T-helper 9 cell (primary cell): ENCODE results near the gene TPH2.
A peak's percentile ranks its signal among the peaks of the same experiment; 100 is the strongest.

Source experiments
- DNase-seq: peaks from one replicate; pipeline ENCODE4 v3.0.0-alpha.2; 2020
- total RNA-seq, 2 donors: gene quantifications; one replicate each; lab custom pipeline; 2026; lab: John Stamatoyannopoulos, UW

TPH2 gene
- total RNA-seq: 0.07 to 0.24 reads per million in 2 donors

- DNase-seq: peak; percentile 13
Measured at GRCh38 chr12:71938728-71939385, at the start of gene TPH2. Gene TPH2, plus strand, starts transcription at chr12:71938845. Its CDS starts 142 bp downstream, at chr12:71938987.

- DNase-seq: no peak
Measured at GRCh38 chr12:71890475-71890874, 48.2 kb upstream of the TPH2 start.

GRCh38 chr12:71892059-71892458, 46.6 kb upstream of the TPH2 start:
- DNase-seq: no peak

DNA sequence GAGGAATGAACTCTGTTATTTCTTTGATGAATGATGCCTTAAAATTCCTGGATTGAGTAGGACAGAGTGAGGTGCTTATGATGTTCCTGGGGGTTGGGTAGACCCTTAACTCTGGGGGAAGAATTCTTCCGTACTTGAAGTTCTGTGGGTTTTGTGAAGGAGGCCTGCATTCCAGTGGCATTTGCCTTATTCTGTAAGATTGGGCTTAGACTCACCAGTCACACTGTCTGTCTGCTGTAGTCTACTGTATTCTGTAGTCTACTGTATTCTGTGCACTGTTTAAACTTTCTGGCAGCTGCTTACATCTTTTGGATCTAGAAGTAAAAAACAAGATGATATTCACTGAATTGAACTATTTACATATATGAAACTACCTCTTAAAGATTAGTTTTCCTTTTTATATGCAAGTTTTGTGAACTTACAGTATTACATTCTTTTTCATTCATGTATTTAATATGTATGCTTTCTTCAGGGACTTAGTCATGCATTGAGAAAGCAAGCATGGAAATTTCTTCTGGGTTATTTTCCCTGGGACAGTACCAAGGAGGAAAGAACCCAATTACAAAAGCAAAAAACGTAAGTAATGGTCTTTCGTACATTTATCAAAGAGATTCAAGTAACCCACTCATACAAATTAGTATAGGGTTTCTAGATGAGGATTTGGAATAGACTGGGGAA, 42.3 kb upstream of the TPH2 start:
- DNase-seq: no peak

DNA sequence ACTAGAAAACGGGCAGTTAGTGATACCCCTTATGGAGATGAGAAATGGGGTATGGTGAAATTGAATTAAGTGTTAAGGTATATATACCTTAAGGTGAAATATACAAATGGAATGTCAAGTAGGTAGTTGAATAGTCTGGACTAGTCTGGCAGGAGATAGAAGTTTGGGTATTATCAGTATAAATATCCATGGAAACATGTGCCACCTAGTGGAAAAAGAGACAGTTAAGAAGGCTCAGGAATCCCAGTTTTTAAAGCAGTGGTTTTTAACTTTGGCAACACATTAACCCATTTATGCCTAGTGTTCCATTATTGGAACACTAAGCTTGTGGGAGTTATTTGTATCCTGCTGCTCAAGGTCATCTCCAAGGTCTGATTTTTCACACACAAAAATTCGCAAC, 38.6 kb upstream of the TPH2 start:
- no peak for DNase-seq

- no peak for DNase-seq
Measured at GRCh38 chr12:71904629-71905028, 34.0 kb upstream of the TPH2 start.

DNA sequence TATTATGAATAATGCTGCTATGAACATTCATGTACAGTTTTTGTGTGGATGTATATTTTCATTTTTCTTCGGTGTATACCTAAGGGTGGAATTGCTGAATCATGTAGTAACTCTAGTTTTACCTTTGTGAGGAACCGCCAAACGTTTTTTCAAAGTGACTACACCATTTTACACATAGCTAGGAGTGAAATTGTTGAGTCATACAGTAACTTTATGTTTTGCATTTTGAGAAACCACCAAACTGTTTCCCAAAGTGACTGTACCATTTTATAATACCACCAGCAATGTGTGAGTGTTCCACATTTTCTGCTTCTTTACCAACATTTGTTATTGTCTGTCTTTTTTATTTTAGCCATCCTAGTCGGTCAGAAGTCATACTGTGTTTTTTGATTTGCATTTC, 3.1 kb upstream of the TPH2 start:
- DNase-seq: no peak

DNA sequence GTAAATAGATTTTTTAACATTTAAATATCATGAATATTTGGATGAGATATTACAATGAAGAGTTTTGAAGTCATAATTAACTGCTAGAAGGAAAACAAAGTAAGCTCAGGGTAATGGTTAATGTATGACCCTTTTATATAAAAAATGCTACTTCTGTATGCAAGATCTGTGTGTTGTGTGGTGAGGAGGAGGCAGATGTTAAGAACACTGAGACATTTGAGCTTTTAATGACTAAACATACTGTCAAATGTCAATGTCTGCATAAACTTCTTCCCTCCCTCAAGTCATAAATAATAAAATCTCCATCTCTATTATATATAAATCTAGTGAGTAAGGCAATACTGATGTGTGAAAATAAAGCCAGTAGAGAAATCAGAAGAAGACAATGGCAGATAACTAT, 1.4 kb downstream of the TPH2 start:
- DNase-seq: no peak

- no peak for DNase-seq
Measured at GRCh38 chr12:71941174-71941573, 2.5 kb downstream of the TPH2 start.

- DNase-seq: no peak
Measured at GRCh38 chr12:71942259-71942658, 3.6 kb downstream of the TPH2 start.

DNA sequence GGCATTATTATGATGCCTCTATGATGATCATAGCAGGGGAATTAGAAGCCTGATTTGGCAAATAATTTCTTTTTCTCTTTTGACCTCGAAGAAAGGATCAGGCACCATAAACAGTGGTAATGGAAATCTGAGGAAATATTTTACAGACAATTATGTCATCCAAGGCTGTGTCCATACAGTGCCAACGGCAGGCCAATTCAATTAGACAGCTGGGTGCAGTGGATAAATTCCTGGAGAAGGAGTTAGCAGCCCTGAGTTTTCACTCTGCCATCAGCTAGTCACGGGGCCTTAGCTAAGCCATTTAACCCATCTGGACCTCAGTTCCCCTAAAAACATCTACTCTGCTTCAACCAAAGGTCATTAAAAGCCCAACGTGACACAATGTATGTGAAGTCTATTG, 4.1 kb downstream of the TPH2 start:
- DNase-seq: no peak

DNA sequence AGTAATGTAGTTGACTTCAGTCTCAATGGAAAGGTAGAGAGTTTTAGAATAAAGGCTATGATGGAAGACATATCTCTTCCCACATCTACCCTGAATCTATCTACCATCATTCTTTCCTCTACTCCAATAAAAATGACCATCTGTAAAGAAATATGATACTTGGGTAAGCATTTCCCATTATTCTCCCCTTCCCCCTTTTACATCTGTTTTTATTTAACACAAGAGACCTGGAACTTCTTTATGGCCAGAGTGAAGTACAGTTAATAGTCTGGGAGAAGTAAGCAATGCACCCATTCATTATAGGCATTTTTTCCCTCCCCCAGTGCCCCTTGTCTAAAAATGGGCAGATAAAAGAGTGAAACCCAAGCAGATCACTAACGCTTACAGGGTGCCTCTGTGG, 6.5 kb downstream of the TPH2 start:
- no peak for DNase-seq

DNA sequence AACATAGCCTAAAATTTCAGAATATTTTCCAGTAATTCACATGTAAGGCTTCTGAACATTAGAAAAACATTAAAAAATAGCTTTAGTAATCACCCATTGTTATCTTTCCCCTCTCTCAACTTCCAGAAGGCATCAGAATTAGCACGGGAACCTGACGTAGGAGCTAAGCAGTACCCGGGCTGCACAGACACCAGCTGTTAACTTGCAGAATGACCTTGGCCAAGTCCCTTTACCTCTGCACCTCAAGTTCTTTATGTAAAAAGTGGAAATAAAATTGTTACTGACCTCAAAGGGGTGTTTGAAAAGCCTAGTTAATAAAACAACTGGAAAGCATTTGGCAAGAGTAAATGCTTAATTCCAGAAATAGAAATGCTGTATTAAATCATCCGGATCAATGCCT, 7.2 kb downstream of the TPH2 start:
- DNase-seq: no peak

DNA sequence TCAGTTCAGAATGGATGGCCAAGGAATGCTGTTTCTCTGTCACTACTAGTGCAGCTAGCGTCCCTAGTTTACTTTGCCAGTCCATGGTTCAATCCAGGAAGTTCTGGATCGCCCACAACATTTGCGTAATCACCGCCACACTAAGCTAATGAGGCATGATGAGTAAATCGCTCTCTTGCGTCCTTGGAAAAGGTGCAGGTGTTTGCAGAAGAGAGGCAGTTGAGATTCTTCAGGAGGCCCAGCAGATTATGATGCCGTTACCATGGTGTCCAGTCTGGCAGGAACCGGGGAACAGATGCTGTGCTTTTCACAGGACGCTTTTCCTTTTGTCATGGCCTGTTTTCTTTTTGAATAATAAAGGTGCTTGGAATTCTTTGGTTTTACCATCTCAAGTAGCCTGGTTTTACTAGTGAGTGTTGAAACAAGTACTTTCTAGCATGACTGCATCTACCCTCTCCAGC, 9.0 kb downstream of the TPH2 start:
- no peak for DNase-seq

- no peak for DNase-seq
Measured at GRCh38 chr12:71948390-71948789, 9.7 kb downstream of the TPH2 start.

DNA sequence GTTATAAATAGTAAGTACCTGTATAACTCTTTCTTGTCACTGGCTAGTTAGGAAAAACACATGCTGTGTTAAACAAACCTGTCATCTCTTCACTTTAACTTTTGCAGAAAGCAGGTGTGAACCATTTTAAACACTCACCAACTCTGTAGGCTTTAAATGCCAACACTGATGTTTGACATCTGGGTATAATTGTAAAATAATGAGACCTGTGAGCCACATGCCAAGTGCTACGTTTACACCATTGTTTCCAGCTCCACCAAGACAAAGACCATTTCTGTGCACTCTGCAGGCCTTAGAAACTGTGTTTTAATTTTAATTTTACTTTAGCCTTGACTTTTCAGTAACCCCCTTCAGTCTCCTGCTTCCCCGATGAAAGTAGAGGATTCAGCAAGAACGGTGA, 11.0 kb downstream of the TPH2 start:
- DNase-seq: no peak

- DNase-seq: no peak
Measured at GRCh38 chr12:71950404-71950803, 11.8 kb downstream of the TPH2 start.

DNA sequence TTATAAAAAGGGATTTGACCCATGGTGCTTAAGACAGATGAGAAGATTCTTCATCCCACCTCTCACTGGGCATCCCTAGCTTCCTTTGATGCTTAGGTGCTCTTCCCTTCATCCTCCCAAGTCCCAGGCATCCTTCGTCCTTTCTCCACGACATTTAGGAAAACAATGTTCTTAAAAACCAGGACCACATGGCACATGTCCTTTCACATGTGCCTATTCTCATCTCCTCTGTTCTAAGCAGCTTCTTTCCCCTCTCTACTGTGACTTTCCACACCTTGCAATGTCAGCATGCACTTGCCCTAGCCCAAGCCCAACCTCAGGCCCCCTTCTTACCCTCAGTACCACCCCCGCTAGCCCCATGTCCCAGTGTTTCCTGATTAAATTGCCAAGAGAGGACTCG, 12.2 kb downstream of the TPH2 start:
- DNase-seq: no peak

GRCh38 chr12:71954083-71954778, 15.6 kb downstream of the TPH2 start:
- DNase-seq: no peak

- no peak for DNase-seq
Measured at GRCh38 chr12:71954861-71955260, 16.2 kb downstream of the TPH2 start.

DNA sequence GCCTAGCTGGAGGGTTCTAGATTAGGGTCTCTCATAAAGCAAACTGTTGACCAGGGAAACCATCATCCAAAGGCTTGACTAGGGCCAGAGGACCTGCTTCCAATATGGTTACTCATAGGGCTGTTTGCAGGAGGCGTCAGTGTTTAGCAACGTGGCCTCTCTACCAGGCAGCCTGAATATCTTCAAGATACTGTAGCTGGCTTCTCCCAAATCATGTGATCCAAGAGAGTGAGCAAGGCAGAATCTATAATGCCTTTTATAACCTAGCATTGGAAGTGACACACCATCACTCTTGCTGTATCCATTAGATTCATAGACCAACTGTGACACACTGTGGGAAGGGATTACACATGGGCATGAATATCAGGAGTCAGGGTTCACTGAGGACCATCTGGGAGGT, 17.3 kb downstream of the TPH2 start:
- no peak for DNase-seq

- DNase-seq: no peak
Measured at GRCh38 chr12:71958056-71958455, 19.4 kb downstream of the TPH2 start.

- DNase-seq: no peak
Measured at GRCh38 chr12:71958457-71958856, 19.8 kb downstream of the TPH2 start.

DNA sequence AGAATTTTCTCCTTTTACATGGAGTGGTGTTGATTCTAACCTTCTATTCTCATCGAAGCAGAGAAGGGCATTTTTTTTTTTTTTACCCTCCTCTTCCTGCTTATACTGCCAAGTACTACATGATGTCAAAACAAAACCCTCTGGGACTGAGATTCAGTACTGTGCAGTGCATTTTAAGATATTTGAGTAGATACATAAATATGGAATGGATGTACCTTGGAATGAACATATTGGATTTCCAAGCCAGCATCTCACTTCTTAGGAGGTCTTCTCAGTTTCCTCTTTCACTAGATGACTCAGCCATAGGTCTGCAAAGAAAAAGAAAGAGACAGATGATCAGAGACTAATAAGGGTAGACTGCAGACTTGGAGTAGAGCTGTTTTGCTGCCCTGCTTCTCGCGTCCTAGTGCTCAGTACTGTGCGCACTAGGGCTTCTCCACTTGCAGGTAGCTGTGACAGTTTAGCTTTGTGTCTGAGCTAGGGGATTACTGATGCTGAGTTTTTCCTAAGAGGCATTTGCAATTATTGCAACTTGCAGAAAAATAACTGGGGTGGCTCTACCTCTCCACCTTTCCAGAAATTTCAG, 20.4 kb downstream of the TPH2 start:
- no peak for DNase-seq
